Neutrophil (primary cell): ENCODE measurements around the gene PARD3.
"Not testable (repeated sequence)": the region's sequence is repeated elsewhere in the genome, so short reads cannot be mapped to it uniquely, and the experiment has no call there.

Experiments used
- H3K27ac ChIP-seq: fragments of 200-600 bp; sonication (generic); 2 replicates; pipeline ENCODE4 v1.5.1; 2016; ENCODE audit warnings: mild to moderate bottlenecking, moderate library complexity
- H3K27me3 ChIP-seq: fragments of 200-600 bp; sonication (generic); 2 replicates; pipeline ENCODE4 v1.6.0; 2016; ENCODE audit warnings: mild to moderate bottlenecking
- H3K36me3 ChIP-seq: fragments of 200-600 bp; sonication (generic); 2 replicates; pipeline ENCODE4 v1.5.1; 2017
- H3K4me1 ChIP-seq, 2 experiments: fragments of 200-600 bp in 1 of 2; sonication (generic) in 1 of 2; 1 replicate in 1 of 2; 2 replicates in 1 of 2; pipeline versions ENCODE4 v1.5.1 to v1.6.1; 2013 to 2016; ENCODE audit warnings: low read depth in 1 of 2, low read length in 1 of 2, mild to moderate bottlenecking in 1 of 2, moderate library complexity in 1 of 2; ENCODE audit not compliant: control insufficient read depth in 1 of 2, insufficient read depth in 1 of 2
- H3K4me3 ChIP-seq, 2 experiments: fragments of 200-600 bp in 1 of 2; sonication (generic) in 1 of 2; 1 replicate in 1 of 2; 2 replicates in 1 of 2; pipeline ENCODE4 v1.5.1; 2013 to 2016; ENCODE audit warnings: low read depth in 1 of 2, low read length in 1 of 2, mild to moderate bottlenecking in 1 of 2, moderate library complexity in 1 of 2
- H3K9me3 ChIP-seq: fragments of 200-600 bp; sonication (generic); 2 replicates; pipeline ENCODE4 v1.5.1; 2016
- CTCF ChIP-seq: fragments of 200-600 bp; sonication (generic); IDR thresholded peaks from 2 replicates; pipeline ENCODE4 v1.5.1; 2016; ENCODE audit warnings: antibody characterized with exemption

PARD3 gene

GRCh38 chr10:34647875-34648865 is 166.9 kb downstream of the PARD3 start:
- Histone ChIP-seq H3K27me3 (no peaks in the 10 kb centered on the region), H3K4me1 (no peaks in the 10 kb centered on the region), H3K36me3 (no peaks in the 10 kb centered on the region), H3K27ac (no peak overlapping the region), H3K9me3 (no peaks in the 10 kb centered on the region), H3K4me3 (no peak overlapping the region)
- no peak for TF ChIP-seq CTCF

- Histone ChIP-seq H3K4me3 (no peak overlapping the region), H3K9me3 (no peaks in the 10 kb centered on the region), H3K4me1 (no peaks in the 10 kb centered on the region), H3K27ac (no peak overlapping the region), H3K36me3 (no peaks in the 10 kb centered on the region), H3K27me3 (no peaks in the 10 kb centered on the region)
- TF ChIP-seq CTCF = no peak
Measured at GRCh38 chr10:34647160-34647559, 167.9 kb downstream of the PARD3 start.

- Histone ChIP-seq H3K27me3 (no peaks in the 10 kb centered on the region), H3K9me3 (no peaks in the 10 kb centered on the region), H3K27ac (no peak overlapping the region), H3K4me1 (no peaks in the 10 kb centered on the region), H3K36me3 (no peaks in the 10 kb centered on the region), H3K4me3 (no peak overlapping the region)
- TF ChIP-seq CTCF = no peak
Measured at GRCh38 chr10:34646331-34646730, 168.8 kb downstream of the PARD3 start.

- not testable (repeated sequence) for H3K36me3 ChIP-seq, H3K9me3 ChIP-seq
Measured at GRCh38 chr10:34644815-34645214, 170.3 kb downstream of the PARD3 start.

GRCh38 chr10:34644224-34644623 is 170.9 kb downstream of the PARD3 start:
- H3K4me3 ChIP-seq = no peak overlapping the region
- no peaks in the 10 kb centered on the region for H3K27me3 ChIP-seq
- no peaks in the 10 kb centered on the region for H3K9me3 ChIP-seq
- TF ChIP-seq CTCF = no peak
- no peaks in the 10 kb centered on the region for H3K4me1 ChIP-seq
- H3K36me3 ChIP-seq = no peaks in the 10 kb centered on the region
- H3K27ac ChIP-seq = no peak overlapping the region

More at GRCh38 chr10:34644815-34645214, 170.3 kb downstream of the PARD3 start:
- not testable (repeated sequence) for H3K4me1 ChIP-seq, H3K4me3 ChIP-seq, H3K27ac ChIP-seq, H3K27me3 ChIP-seq

- H3K27me3 ChIP-seq = no peaks in the 10 kb centered on the region
- no peak overlapping the region for H3K4me3 ChIP-seq
- no peaks in the 10 kb centered on the region for H3K4me1 ChIP-seq
- TF ChIP-seq CTCF = no peak
- no peaks in the 10 kb centered on the region for H3K36me3 ChIP-seq
- H3K9me3 ChIP-seq = no peaks in the 10 kb centered on the region
- H3K27ac ChIP-seq = no peak overlapping the region
Measured at GRCh38 chr10:34643620-34644019, 171.5 kb downstream of the PARD3 start.
